K562 (cell line): Measurements from ENCODE around the gene ULK1. TPM values are rescaled to one million over a fixed set of nuclear protein-coding genes. Genes with fewer than 3 reads are reported as not detected.
A peak's percentile ranks its signal among the peaks of the same experiment; 100 is the strongest.

Experiments
- BRF1 ChIP-seq: IDR thresholded peaks from 3 replicates; pipeline ENCODE4 v1.6.1; 2011; ENCODE audit warnings: borderline replicate concordance, mild to moderate bottlenecking; ENCODE audit not compliant: insufficient read length; ENCODE audit errors: extremely low read depth
- CC2D1A ChIP-seq: fragments of 450-650 bp; IDR thresholded peaks from 2 replicates; pipeline ENCODE4 v1.6.1; 2017; ENCODE audit warnings: mild to moderate bottlenecking
- CTBP1 ChIP-seq: fragments of 450-650 bp; IDR thresholded peaks from 2 replicates; pipeline ENCODE4 v1.6.1; 2016; ENCODE audit warnings: borderline replicate concordance
- KDM2B ChIP-seq: fragments of 250-450 bp; sonication (Bioruptor Pico); IDR thresholded peaks from 2 replicates; pipeline ENCODE4 v1.8.0; 2021; ENCODE audit warnings: mild to moderate bottlenecking, moderate library complexity
- NR4A1 ChIP-seq, 2 experiments: fragments of 250-450 bp in 1 of 2; fragments of 450-650 bp in 1 of 2; sonication (Bioruptor Pico) in 1 of 2; IDR thresholded peaks; 2 replicates each; pipeline versions ENCODE4 v1.4.0 to v1.6.1; 2016 to 2020; ENCODE audit warnings: mild to moderate bottlenecking in 2 of 2, missing compliant biosample characterization in 1 of 2, missing genetic modification characterization in 1 of 2, moderate library complexity in 1 of 2
- STAT5B ChIP-seq: fragments of 250-450 bp; sonication (Bioruptor Pico); IDR thresholded peaks from 2 replicates; pipeline ENCODE4 v1.8.0; 2021; ENCODE audit warnings: mild to moderate bottlenecking, inconsistent platforms
- TOE1 ChIP-seq, 2 experiments: fragments of 450-650 bp in 1 of 2; sonication (generic) in 1 of 2; formaldehyde crosslinking in 1 of 2; IDR thresholded peaks; 2 replicates each; pipeline versions ENCODE4 v1.7.1 to v1.8.0; 2016 to 2022; ENCODE audit warnings: borderline replicate concordance in 2 of 2, mild to moderate bottlenecking in 2 of 2, antibody characterized with exemption in 1 of 2, inconsistent platforms in 1 of 2, low read depth in 1 of 2, missing genetic modification reagents in 1 of 2, moderate library complexity in 1 of 2
- ZNF12 ChIP-seq: sonication (generic); formaldehyde crosslinking; IDR thresholded peaks from 2 replicates; pipeline ENCODE4 v1.4.0; 2020; ENCODE audit warnings: mild to moderate bottlenecking, missing genetic modification reagents
- ZNF263 ChIP-seq: sonication (generic); formaldehyde crosslinking; IDR thresholded peaks from 2 replicates; pipeline ENCODE4 v1.8.0; 2022; ENCODE audit warnings: mild to moderate bottlenecking, missing genetic modification reagents, borderline replicate concordance
- ZNF347 ChIP-seq: fragments of 450-650 bp; formaldehyde crosslinking; IDR thresholded peaks from 2 replicates; pipeline ENCODE4 v1.4.0; 2020; ENCODE audit warnings: low read depth, mild to moderate bottlenecking, moderate library complexity
- polyA plus RNA-seq, 8 experiments: library from polyadenylated mRNA; depleted of rRNA in 4 of 8; stranded (reverse) in 5 of 8; unstranded in 3 of 8; fragments of >200 nt; fragmentation: Nextera tagmentation in 2 of 8; fragmentation: Illumina TruSeq in 1 of 8; extraction: Ambion mirVana in 2 of 8; extraction: Trizol in 1 of 8; gene quantifications; 2 replicates each; pipeline versions ENCODE4 v1.2.1 to v1.2.3, GENCODE V29; 2011 to 2014; ENCODE audit warnings: inconsistent platforms in 1 of 8, missing spikeins in 1 of 8
- total RNA-seq, 7 experiments: library from RNA; depleted of rRNA in 6 of 7; stranded (reverse); fragments of >200 nt in 6 of 7; fragmentation: Illumina TruSeq in 2 of 7; extraction: Trizol in 2 of 7; gene quantifications; 2 replicates each; pipeline versions ENCODE4 v1.2.1 to v1.2.3, GENCODE V29; 2011 to 2021; ENCODE audit warnings: low replicate concordance in 1 of 7
- TF ChIP-seq, protein P1 (sequence below), 2 experiments: fragments of 450-650 bp in 1 of 2; sonication (generic) in 1 of 2; formaldehyde crosslinking in 1 of 2; IDR thresholded peaks; 2 replicates each; pipeline versions ENCODE4 v1.7.1 to v1.9.0; 2016 to 2022; ENCODE audit warnings: inconsistent platforms in 1 of 2, mild to moderate bottlenecking in 1 of 2, missing genetic modification reagents in 1 of 2
- TF ChIP-seq, protein P2 (sequence below): fragments of 200-800 bp; sonication (Bioruptor generic); IDR thresholded peaks from 2 replicates; pipeline ENCODE4 v1.6.1; 2017; ENCODE audit warnings: missing genetic modification characterization, missing compliant biosample characterization
- TF ChIP-seq, protein P3 (sequence below): sonication (generic); formaldehyde crosslinking; IDR thresholded peaks from 2 replicates; pipeline ENCODE4 v1.8.1; 2023; ENCODE audit warnings: mild to moderate bottlenecking, missing genetic modification reagents, moderate library complexity

Gene ULK1
- total and polyA plus RNA-seq, 9 of the 15 experiments (the other 6 are each of a cell fraction or from before 2014, with no cell fraction given): 0.15 to 29.4 (median 2.5) TPM

DNA sequence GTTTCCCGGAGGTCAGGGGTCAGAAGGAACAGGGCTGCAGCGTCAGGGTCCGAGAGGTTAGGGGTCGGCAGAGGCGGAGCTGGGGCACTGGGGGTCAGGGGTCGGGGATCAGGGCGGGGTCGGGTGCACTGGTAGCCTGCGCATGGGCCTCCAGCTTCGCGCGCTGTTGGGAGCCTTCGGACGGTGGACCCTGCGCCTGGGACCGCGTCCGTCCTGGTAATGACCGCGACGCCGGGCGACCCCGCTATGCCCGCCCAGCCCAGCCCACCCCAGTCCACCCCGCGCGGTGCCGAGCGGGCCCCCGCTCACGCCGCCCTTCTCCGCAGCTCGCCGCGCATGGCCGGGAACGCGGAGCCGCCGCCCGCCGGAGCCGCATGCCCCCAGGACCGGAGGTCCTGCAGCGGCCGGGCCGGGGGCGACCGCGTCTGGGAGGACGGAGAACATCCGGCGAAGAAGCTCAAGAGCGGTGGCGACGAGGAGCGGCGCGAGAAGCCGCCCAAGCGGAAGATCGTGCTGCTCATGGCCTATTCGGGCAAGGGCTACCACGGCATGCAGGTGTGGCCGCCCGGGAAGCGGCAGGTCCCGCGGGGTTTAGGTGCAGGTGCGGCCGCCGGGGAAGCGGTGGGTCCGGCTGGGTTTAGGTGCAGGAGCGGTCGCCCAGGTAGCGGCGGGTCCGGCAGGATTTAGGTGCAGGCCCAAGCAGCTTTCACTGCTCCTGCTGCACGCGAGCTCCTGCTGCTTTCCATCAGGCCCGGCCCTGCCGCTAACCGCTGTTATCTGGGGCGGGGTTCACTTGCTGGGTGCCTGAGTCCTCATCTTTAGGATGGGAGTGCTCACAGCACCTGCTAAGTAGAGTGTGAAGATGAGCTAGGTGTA, 35.4 kb downstream of the ULK1 start (continued):
- peak; percentile 77 for TF ChIP-seq ZNF263 (CRISPR knock-in tag)
- peak; percentile 73; the same call in 1 of the 2 replicates for TF ChIP-seq CTBP1
- TF ChIP-seq ZNF347: no peak
- TF ChIP-seq ZNF12 (CRISPR knock-in tag): peak; percentile 72; the same call in 1 of the 2 replicates
- TF ChIP-seq CC2D1A: no peak
- TF ChIP-seq NR4A1 (CRISPR knock-in tag; IDR thresholded peaks at IDR 0.05): no peak; the same call in 1 of the 2 replicates
- TF ChIP-seq NR4A1 (tag; IDR thresholded peaks at IDR 0.05): no peak
- TF ChIP-seq, protein P1, sequence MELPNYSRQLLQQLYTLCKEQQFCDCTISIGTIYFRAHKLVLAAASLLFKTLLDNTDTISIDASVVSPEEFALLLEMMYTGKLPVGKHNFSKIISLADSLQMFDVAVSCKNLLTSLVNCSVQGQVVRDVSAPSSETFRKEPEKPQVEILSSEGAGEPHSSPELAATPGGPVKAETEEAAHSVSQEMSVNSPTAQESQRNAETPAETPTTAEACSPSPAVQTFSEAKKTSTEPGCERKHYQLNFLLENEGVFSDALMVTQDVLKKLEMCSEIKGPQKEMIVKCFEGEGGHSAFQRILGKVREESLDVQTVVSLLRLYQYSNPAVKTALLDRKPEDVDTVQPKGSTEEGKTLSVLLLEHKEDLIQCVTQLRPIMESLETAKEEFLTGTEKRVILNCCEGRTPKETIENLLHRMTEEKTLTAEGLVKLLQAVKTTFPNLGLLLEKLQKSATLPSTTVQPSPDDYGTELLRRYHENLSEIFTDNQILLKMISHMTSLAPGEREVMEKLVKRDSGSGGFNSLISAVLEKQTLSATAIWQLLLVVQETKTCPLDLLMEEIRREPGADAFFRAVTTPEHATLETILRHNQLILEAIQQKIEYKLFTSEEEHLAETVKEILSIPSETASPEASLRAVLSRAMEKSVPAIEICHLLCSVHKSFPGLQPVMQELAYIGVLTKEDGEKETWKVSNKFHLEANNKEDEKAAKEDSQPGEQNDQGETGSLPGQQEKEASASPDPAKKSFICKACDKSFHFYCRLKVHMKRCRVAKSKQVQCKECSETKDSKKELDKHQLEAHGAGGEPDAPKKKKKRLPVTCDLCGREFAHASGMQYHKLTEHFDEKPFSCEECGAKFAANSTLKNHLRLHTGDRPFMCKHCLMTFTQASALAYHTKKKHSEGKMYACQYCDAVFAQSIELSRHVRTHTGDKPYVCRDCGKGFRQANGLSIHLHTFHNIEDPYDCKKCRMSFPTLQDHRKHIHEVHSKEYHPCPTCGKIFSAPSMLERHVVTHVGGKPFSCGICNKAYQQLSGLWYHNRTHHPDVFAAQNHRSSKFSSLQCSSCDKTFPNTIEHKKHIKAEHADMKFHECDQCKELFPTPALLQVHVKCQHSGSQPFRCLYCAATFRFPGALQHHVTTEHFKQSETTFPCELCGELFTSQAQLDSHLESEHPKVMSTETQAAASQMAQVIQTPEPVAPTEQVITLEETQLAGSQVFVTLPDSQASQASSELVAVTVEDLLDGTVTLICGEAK (IDR thresholded peaks at IDR 0.05): 0 out of 2 replicates have a peak, but pooled peaks have one; percentile 11
- TF ChIP-seq, protein P1 (CRISPR knock-in tag; IDR thresholded peaks at IDR 0.05): no peak
- no peak for TF ChIP-seq STAT5B (CRISPR knock-in tag)
- TF ChIP-seq TOE1 (IDR thresholded peaks at IDR 0.05; ENCODE audit: borderline replicate concordance): no peak
- no peak for TF ChIP-seq TOE1 (CRISPR knock-in tag; IDR thresholded peaks at IDR 0.05; ENCODE audit: borderline replicate concordance, low read depth)
- no peak for TF ChIP-seq BRF1
- TF ChIP-seq, protein P2, sequence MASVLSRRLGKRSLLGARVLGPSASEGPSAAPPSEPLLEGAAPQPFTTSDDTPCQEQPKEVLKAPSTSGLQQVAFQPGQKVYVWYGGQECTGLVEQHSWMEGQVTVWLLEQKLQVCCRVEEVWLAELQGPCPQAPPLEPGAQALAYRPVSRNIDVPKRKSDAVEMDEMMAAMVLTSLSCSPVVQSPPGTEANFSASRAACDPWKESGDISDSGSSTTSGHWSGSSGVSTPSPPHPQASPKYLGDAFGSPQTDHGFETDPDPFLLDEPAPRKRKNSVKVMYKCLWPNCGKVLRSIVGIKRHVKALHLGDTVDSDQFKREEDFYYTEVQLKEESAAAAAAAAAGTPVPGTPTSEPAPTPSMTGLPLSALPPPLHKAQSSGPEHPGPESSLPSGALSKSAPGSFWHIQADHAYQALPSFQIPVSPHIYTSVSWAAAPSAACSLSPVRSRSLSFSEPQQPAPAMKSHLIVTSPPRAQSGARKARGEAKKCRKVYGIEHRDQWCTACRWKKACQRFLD (CRISPR knock-in tag): no peak
- TF ChIP-seq, protein P3, sequence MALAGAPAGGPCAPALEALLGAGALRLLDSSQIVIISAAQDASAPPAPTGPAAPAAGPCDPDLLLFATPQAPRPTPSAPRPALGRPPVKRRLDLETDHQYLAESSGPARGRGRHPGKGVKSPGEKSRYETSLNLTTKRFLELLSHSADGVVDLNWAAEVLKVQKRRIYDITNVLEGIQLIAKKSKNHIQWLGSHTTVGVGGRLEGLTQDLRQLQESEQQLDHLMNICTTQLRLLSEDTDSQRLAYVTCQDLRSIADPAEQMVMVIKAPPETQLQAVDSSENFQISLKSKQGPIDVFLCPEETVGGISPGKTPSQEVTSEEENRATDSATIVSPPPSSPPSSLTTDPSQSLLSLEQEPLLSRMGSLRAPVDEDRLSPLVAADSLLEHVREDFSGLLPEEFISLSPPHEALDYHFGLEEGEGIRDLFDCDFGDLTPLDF: peak; percentile 74
- no peak for TF ChIP-seq KDM2B (CRISPR knock-in tag)
